ENCODE results near the gene BTBD2.

GRCh38 chr19:2026770-2027169 is 11.3 kb upstream of the BTBD2 start:
- TF ChIP-seq, protein P1, sequence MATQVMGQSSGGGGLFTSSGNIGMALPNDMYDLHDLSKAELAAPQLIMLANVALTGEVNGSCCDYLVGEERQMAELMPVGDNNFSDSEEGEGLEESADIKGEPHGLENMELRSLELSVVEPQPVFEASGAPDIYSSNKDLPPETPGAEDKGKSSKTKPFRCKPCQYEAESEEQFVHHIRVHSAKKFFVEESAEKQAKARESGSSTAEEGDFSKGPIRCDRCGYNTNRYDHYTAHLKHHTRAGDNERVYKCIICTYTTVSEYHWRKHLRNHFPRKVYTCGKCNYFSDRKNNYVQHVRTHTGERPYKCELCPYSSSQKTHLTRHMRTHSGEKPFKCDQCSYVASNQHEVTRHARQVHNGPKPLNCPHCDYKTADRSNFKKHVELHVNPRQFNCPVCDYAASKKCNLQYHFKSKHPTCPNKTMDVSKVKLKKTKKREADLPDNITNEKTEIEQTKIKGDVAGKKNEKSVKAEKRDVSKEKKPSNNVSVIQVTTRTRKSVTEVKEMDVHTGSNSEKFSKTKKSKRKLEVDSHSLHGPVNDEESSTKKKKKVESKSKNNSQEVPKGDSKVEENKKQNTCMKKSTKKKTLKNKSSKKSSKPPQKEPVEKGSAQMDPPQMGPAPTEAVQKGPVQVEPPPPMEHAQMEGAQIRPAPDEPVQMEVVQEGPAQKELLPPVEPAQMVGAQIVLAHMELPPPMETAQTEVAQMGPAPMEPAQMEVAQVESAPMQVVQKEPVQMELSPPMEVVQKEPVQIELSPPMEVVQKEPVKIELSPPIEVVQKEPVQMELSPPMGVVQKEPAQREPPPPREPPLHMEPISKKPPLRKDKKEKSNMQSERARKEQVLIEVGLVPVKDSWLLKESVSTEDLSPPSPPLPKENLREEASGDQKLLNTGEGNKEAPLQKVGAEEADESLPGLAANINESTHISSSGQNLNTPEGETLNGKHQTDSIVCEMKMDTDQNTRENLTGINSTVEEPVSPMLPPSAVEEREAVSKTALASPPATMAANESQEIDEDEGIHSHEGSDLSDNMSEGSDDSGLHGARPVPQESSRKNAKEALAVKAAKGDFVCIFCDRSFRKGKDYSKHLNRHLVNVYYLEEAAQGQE (IDR thresholded peaks at IDR 0.05; ENCODE audit: borderline replicate concordance): no peak
- no peak for TF ChIP-seq POLR2AphosphoS5 (IDR thresholded peaks at IDR 0.05)

Measured in neural cell (in vitro differentiated cells).